HCT116 (cell line): ENCODE measurements around the gene DEPDC1B.

Experiments
- CTCF ChIP-seq, 3 experiments: fragments of 200-600 bp in 1 of 3; sonication (generic) in 1 of 3; IDR thresholded peaks in 2 of 3; conservative IDR thresholded peaks in 1 of 3; 2 replicates each; pipeline ENCODE4 v1.5.1; 2012 to 2017; ENCODE audit warnings: low read depth in 2 of 3, low read length in 2 of 3, antibody characterized with exemption in 1 of 3, borderline replicate concordance in 1 of 3, control low read depth in 1 of 3, mild to moderate bottlenecking in 1 of 3, mixed read lengths in 1 of 3, mixed run types in 1 of 3, moderate library complexity in 1 of 3; ENCODE audit not compliant: insufficient read depth in 1 of 3
- EZH2phosphoT487 ChIP-seq: fragments of 200-600 bp; IDR thresholded peaks from 2 replicates; pipeline ENCODE4 v1.6.1; 2018; ENCODE audit warnings: antibody characterized with exemption, borderline replicate concordance
- JUND ChIP-seq: IDR thresholded peaks from 2 replicates; pipeline ENCODE4 v1.6.1; 2012
- MAX ChIP-seq: IDR thresholded peaks from 2 replicates; pipeline ENCODE4 v1.6.1; 2012
- POLR2A ChIP-seq: IDR thresholded peaks from 2 replicates; pipeline ENCODE4 v1.7.0; 2011; ENCODE audit warnings: borderline replicate concordance; ENCODE audit not compliant: insufficient read depth, insufficient read length; ENCODE audit errors: extremely low read depth
- POLR2AphosphoS5 ChIP-seq: IDR thresholded peaks from 2 replicates; pipeline ENCODE4 v1.6.1; 2011; ENCODE audit warnings: mild to moderate bottlenecking, low read depth, low read length, moderate library complexity
- SIN3A ChIP-seq: IDR thresholded peaks from 2 replicates; pipeline ENCODE4 v1.6.1; 2012; ENCODE audit warnings: low read depth

GRCh38 chr5:60549841-60550240, 150.1 kb downstream of the DEPDC1B start:
- TF ChIP-seq CTCF (IDR thresholded peaks at IDR 0.05 in 2 of 3, conservative IDR thresholded peaks at IDR 0.05 in 1 of 3; ENCODE audit: borderline replicate concordance in 1 of 3, insufficient read depth in 1 of 3, low read depth in 2 of 3, low read length in 2 of 3) = no peak
- no peak for TF ChIP-seq SIN3A
- TF ChIP-seq POLR2AphosphoS5 = no peak
- no peak for TF ChIP-seq EZH2phosphoT487
- TF ChIP-seq POLR2A = no peak
- no peak for TF ChIP-seq MAX
- no peak for TF ChIP-seq JUND
